HepG2 (cell line): Measurements from ENCODE around the gene NUDT22. TPM values are rescaled to one million over a fixed set of nuclear protein-coding genes. Genes with fewer than 3 reads are reported as not detected.

Source experiments
- AFF4 ChIP-seq: sonication (generic); formaldehyde crosslinking; IDR thresholded peaks from 2 replicates; pipeline ENCODE4 v1.4.0; 2020; ENCODE audit warnings: missing genetic modification reagents
- CAMTA2 ChIP-seq: sonication (generic); formaldehyde crosslinking; IDR thresholded peaks from 2 replicates; pipeline ENCODE4 v1.4.0; 2020; ENCODE audit warnings: mild to moderate bottlenecking, missing genetic modification reagents, borderline replicate concordance
- CENPX ChIP-seq: sonication (generic); formaldehyde crosslinking; IDR thresholded peaks from 2 replicates; pipeline ENCODE4 v1.9.0; 2021; ENCODE audit warnings: mild to moderate bottlenecking, missing genetic modification reagents, moderate library complexity
- ELF3 ChIP-seq: IDR thresholded peaks from 2 replicates; pipeline ENCODE4 v1.6.1; 2016; ENCODE audit warnings: missing genetic modification reagents, missing compliant biosample characterization
- HMGXB3 ChIP-seq: sonication (generic); formaldehyde crosslinking; IDR thresholded peaks from 2 replicates; pipeline ENCODE4 v1.4.0; 2020; ENCODE audit warnings: missing genetic modification reagents, borderline replicate concordance
- KAT8 ChIP-seq: IDR thresholded peaks from 2 replicates; pipeline ENCODE4 v1.6.1; 2016; ENCODE audit warnings: missing genetic modification reagents, missing compliant biosample characterization
- KDM5A ChIP-seq: fragments of 200-600 bp; sonication (generic); IDR thresholded peaks from 2 replicates; pipeline ENCODE4 v1.7.0; 2018; ENCODE audit warnings: antibody characterized with exemption, mild to moderate bottlenecking, low read length, borderline replicate concordance
- MTF2 ChIP-seq: sonication (generic); formaldehyde crosslinking; IDR thresholded peaks from 2 replicates; pipeline ENCODE4 v1.5.0; 2020; ENCODE audit warnings: missing genetic modification reagents, borderline replicate concordance
- SALL2 ChIP-seq: sonication (generic); formaldehyde crosslinking; IDR thresholded peaks from 2 replicates; pipeline ENCODE4 v1.8.1; 2023; ENCODE audit warnings: mild to moderate bottlenecking, missing genetic modification reagents, inconsistent platforms
- SATB2 ChIP-seq: sonication (generic); formaldehyde crosslinking; IDR thresholded peaks from 2 replicates; pipeline ENCODE4 v1.5.0; 2020; ENCODE audit warnings: missing genetic modification reagents
- SMAD1 ChIP-seq: sonication (generic); formaldehyde crosslinking; IDR thresholded peaks from 2 replicates; pipeline ENCODE4 v1.4.0; 2020; ENCODE audit warnings: missing genetic modification reagents, low read depth, mild to moderate bottlenecking, borderline replicate concordance
- SOX5 ChIP-seq: IDR thresholded peaks from 2 replicates; pipeline ENCODE4 v1.6.1; 2016; ENCODE audit warnings: borderline replicate concordance
- TBX3 ChIP-seq: fragments of 450-650 bp; IDR thresholded peaks from 2 replicates; pipeline ENCODE4 v1.6.1; 2017; ENCODE audit warnings: antibody characterized with exemption, mild to moderate bottlenecking, inconsistent platforms, borderline replicate concordance
- TP53 ChIP-seq: sonication (generic); formaldehyde crosslinking; conservative IDR thresholded peaks from 2 replicates; pipeline ENCODE4 v1.4.0; 2020; ENCODE audit warnings: missing genetic modification reagents
- U2AF1 ChIP-seq: fragments of 200-400 bp; formaldehyde crosslinking; optimal IDR thresholded peaks from 2 replicates; pipeline ENCODE3; 2017; ENCODE audit warnings: mild to moderate bottlenecking, low read depth, low read length
- ZBTB37 ChIP-seq: sonication (generic); formaldehyde crosslinking; IDR thresholded peaks from 2 replicates; pipeline ENCODE4 v1.4.0; 2020; ENCODE audit warnings: mild to moderate bottlenecking, missing genetic modification reagents
- ZFP36L1 ChIP-seq: sonication (generic); formaldehyde crosslinking; IDR thresholded peaks from 2 replicates; pipeline ENCODE4 v1.8.0; 2022; ENCODE audit warnings: mild to moderate bottlenecking, missing genetic modification reagents, moderate library complexity
- ZNF225 ChIP-seq: sonication (generic); formaldehyde crosslinking; IDR thresholded peaks from 2 replicates; pipeline ENCODE4 v1.4.0; 2020; ENCODE audit warnings: mild to moderate bottlenecking, missing genetic modification reagents
- ZNF317 ChIP-seq: sonication (generic); formaldehyde crosslinking; IDR thresholded peaks from 2 replicates; pipeline ENCODE4 v1.5.0; 2020; ENCODE audit warnings: mild to moderate bottlenecking, missing genetic modification reagents
- ZNF878 ChIP-seq: sonication (generic); formaldehyde crosslinking; IDR thresholded peaks from 2 replicates; pipeline ENCODE4 v1.8.1; 2023; ENCODE audit warnings: mild to moderate bottlenecking, missing genetic modification reagents, moderate library complexity
- polyA plus RNA-seq, 8 experiments: library from polyadenylated mRNA; depleted of rRNA in 3 of 8; stranded (reverse) in 7 of 8; unstranded in 1 of 8; fragments of >200 nt; fragmentation: Illumina TruSeq in 4 of 8; extraction: Trizol in 4 of 8; gene quantifications; 2 replicates each; pipeline versions ENCODE4 v1.2.1 to v1.2.3, GENCODE V29; 2011 to 2016; ENCODE audit warnings: low read depth in 4 of 8, missing spikeins in 1 of 8, mixed read lengths in 1 of 8; ENCODE audit not compliant: insufficient read depth in 1 of 8
- total RNA-seq, 5 experiments: library from RNA; depleted of rRNA; stranded (reverse); fragments of >200 nt; fragmentation: Illumina TruSeq; extraction: Trizol; gene quantifications; 2 replicates each; pipeline ENCODE4 v1.2.3, GENCODE V29; 2016; ENCODE audit warnings: low read depth in 1 of 5

Gene NUDT22
- total and polyA plus RNA-seq, 2 of the 13 experiments (the other 11 are each of a cell fraction or from before 2014, with no cell fraction given) = 33.5 to 39.8 TPM

GRCh38 chr11:64225608-64226506 lies at the start of gene NUDT22, which contains the start of gene TRPT1 (continued):
- TF ChIP-seq U2AF1 (peak; percentile 38), ELF3 (CRISPR knock-in tag) (peak; percentile 76), SATB2 (CRISPR knock-in tag) (0 out of 2 replicates have a peak, but pooled peaks have one; percentile 50), TP53 (CRISPR knock-in tag) (0 out of 2 replicates have a peak, but pooled peaks have one; percentile 7), ZNF225 (CRISPR knock-in tag) (no peak), ZBTB37 (CRISPR knock-in tag) (no peak), CENPX (no peak), SOX5 (CRISPR knock-in tag) (peak; percentile 10; the same call in 1 of the 2 replicates), MTF2 (CRISPR knock-in tag) (no peak), KDM5A (peak; percentile 71), TBX3 (no peak), SMAD1 (CRISPR knock-in tag) (no peak), SALL2 (CRISPR knock-in tag) (peak; percentile 64), CAMTA2 (peak; percentile 23; the same call in 1 of the 2 replicates), HMGXB3 (no peak), ZFP36L1 (CRISPR knock-in tag) (peak; percentile 48; the same call in 1 of the 2 replicates), ZNF878 (no peak), AFF4 (CRISPR knock-in tag) (no peak), ZNF317 (CRISPR knock-in tag) (peak; percentile 66), KAT8 (CRISPR knock-in tag) (peak; percentile 86)
